WTC11 (cell line): ENCODE data around the gene ERICH4. TPM values are rescaled to one million over a fixed set of nuclear protein-coding genes. Genes with fewer than 3 reads are reported as not detected.

Experiments used
- ATAC-seq: fragments of 200-7000 bp; cut with Tn5 transposase; 2 replicates; pipeline ENCODE4 v1.10.0; 2021; ENCODE audit warnings: mild to moderate bottlenecking, moderate library complexity
- CTCF ChIA-PET: fragments of 300-600 bp; sonication (Branson Sonifier 250); formaldehyde crosslinking; loops from one replicate; lab custom pipeline; 2021; ENCODE audit warnings: antibody characterized with exemption; lab: Charles Lee
- POLR2A ChIA-PET: fragments of 350-600 bp; sonication (Branson Sonifier 250); formaldehyde crosslinking; loops from one replicate; lab custom pipeline; 2021; ENCODE audit warnings: antibody characterized with exemption; lab: Charles Lee
- DNase-seq: peaks from one replicate; pipeline ENCODE4 v3.0.0; 2021; ENCODE audit warnings: low spot score
- H3K27ac Mint-ChIP-seq: 2 replicates; pipeline ENCODE4 v1.8.0; 2021; ENCODE audit warnings: mixed read lengths
- H3K27me3 Mint-ChIP-seq: 2 replicates; pipeline ENCODE4 v1.8.0; 2021; ENCODE audit warnings: low read depth, mild to moderate bottlenecking, moderate library complexity, mixed read lengths
- H3K36me3 Mint-ChIP-seq: 2 replicates; pipeline ENCODE4 v1.8.0; 2021; ENCODE audit warnings: mixed read lengths
- H3K4me1 Mint-ChIP-seq: 2 replicates; pipeline ENCODE4 v1.8.0; 2022; ENCODE audit warnings: mixed read lengths
- H3K4me3 Mint-ChIP-seq: 2 replicates; pipeline ENCODE4 v1.8.0; 2021; ENCODE audit warnings: mild to moderate bottlenecking, moderate library complexity, mixed read lengths
- H3K9me3 Mint-ChIP-seq: 2 replicates; pipeline ENCODE4 v1.8.0; 2021; ENCODE audit warnings: mixed read lengths
- CREB1 ChIP-seq: sonication (generic); formaldehyde crosslinking; IDR thresholded peaks from 2 replicates; pipeline ENCODE4 v1.8.0; 2023; ENCODE audit warnings: mild to moderate bottlenecking, missing genetic modification reagents
- ESRRA ChIP-seq: sonication (generic); formaldehyde crosslinking; IDR thresholded peaks from 2 replicates; pipeline ENCODE4 v1.8.1; 2022; ENCODE audit warnings: mild to moderate bottlenecking, missing genetic modification reagents, borderline replicate concordance
- ETV6 ChIP-seq: sonication (generic); formaldehyde crosslinking; IDR thresholded peaks from 2 replicates; pipeline ENCODE4 v1.8.1; 2022; ENCODE audit warnings: mild to moderate bottlenecking, missing genetic modification reagents
- FOXP1 ChIP-seq: sonication (generic); formaldehyde crosslinking; IDR thresholded peaks from 2 replicates; pipeline ENCODE4 v1.8.0; 2022; ENCODE audit warnings: missing genetic modification reagents, mild to moderate bottlenecking, moderate library complexity, borderline replicate concordance
- NR2C2 ChIP-seq: sonication (generic); formaldehyde crosslinking; IDR thresholded peaks from 2 replicates; pipeline ENCODE4 v1.8.0; 2022; ENCODE audit warnings: mild to moderate bottlenecking, missing genetic modification reagents
- RELA ChIP-seq: sonication (generic); formaldehyde crosslinking; IDR thresholded peaks from 2 replicates; pipeline ENCODE4 v1.8.1; 2022; ENCODE audit warnings: missing genetic modification reagents, mild to moderate bottlenecking, borderline replicate concordance
- ZNF232 ChIP-seq: sonication (generic); formaldehyde crosslinking; IDR thresholded peaks from 2 replicates; pipeline ENCODE4 v1.8.0; 2022; ENCODE audit warnings: mild to moderate bottlenecking, missing genetic modification reagents
- total RNA-seq: library from RNA; stranded (reverse); gene quantifications from 3 replicates; pipeline ENCODE4 v1.2.3, GENCODE V29; 2021
- TF ChIP-seq, protein P1 (sequence below): sonication (generic); formaldehyde crosslinking; IDR thresholded peaks from 2 replicates; pipeline ENCODE4 v1.8.0; 2022; ENCODE audit warnings: mild to moderate bottlenecking, missing genetic modification reagents
- TF ChIP-seq, protein P2 (sequence below): fragments of 250-450 bp; sonication (Bioruptor Pico); IDR thresholded peaks from 2 replicates; pipeline ENCODE4 v1.8.0; 2021; ENCODE audit warnings: mild to moderate bottlenecking
- TF ChIP-seq, protein P3 (sequence below): sonication (generic); formaldehyde crosslinking; IDR thresholded peaks from 2 replicates; pipeline ENCODE4 v1.8.1; 2023; ENCODE audit warnings: mild to moderate bottlenecking, missing genetic modification reagents, borderline replicate concordance
- TF ChIP-seq, protein P4 (sequence below): sonication (generic); formaldehyde crosslinking; IDR thresholded peaks from 2 replicates; pipeline ENCODE4 v1.8.1; 2022; ENCODE audit warnings: mild to moderate bottlenecking, moderate library complexity, missing genetic modification reagents

ERICH4 gene
- total RNA-seq, 1 experiment from 2014 or later: 0.24 TPM

DNA sequence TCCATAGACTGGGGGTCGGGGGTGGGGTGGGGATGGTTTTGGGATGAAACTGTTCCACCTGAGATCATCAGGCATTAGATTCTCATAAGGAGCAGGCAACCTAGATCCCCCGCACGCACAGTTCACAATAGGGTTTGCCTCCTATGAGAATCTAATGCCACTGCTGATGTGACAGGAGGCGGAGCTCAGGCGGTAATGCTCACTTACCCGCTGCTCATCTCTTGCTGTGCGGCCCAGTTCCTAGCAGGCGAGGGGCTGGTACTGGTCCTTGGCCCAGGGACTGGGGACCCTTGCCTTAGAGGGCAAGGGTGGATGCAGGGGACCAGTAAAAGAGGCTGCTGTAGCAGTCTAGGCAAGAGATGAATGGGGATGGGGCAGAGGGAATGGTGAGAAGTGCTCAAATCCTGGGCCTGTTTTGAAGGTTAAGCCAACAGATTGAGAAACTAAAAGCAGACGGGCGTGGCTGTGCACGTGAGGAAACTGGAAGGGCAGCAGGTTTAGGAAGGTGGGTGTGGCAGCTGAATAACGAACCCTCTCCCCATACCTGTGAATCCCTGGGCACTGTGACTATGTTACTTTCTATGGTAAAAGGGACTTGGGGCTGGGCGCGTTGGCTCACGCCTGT lies 1.5 kb upstream of the ERICH4 start:
- peaks cover 7% of the 10 kb centered on the region; the same call in 1 of the 2 replicates for H3K36me3 Mint-ChIP-seq
- CTCF ChIA-PET: interaction anchor here (2.6 to 3.7 kb wide), 2 partner anchors 8 to 123 kb away, joined by 71 to 73 read pairs; no protein-coding TSS in a partner anchor

DNA sequence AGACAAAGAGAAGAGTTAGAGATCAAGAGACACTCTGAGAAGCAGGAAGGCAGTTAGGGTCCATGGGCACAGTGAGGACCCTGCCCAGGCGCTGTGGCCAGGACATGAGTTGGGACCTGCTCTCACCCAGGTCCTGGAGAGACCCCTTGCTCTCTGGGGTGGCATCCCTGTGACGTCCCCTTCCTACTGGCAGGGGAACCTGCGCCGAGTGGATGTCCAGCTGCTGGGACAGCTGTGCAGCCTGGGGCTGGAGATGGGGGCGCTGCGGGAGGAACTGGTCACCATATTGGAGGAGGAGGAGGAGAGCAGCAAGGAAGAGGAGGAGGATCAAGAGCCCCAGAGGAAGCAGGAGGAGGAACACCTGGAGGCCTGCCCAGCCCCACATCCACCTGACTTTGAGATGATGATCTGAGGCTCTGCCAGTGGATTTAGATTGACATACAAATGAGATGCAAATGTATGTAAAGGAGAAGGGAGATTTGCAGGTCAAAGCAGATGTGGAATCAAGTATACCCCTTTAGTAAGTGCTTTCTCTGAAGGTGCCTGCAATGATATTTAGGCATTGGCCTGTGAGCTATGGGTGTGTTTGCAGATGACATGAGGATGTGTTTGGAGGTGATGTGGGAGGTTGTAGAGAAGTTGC lies 978 bp downstream of the ERICH4 start:
- Mint-ChIP-seq H3K9me3 (no peaks in the 10 kb centered on the region), H3K4me3 (no peak overlapping the region), H3K27ac (no peak overlapping the region), H3K27me3 (peaks cover 45% of the 10 kb centered on the region), H3K4me1 (peaks cover 8% of the 10 kb centered on the region; the same call in 1 of the 2 replicates), H3K36me3 (no peaks in the 10 kb centered on the region)
- POLR2A ChIA-PET: no interaction called here
- ATAC-seq (no peak), DNase-seq (no peak)
- CTCF ChIA-PET: interaction anchor here (1.2 to 10.4 kb wide), 4 partner anchors 119 to 263 kb away, joined by 3 to 310 read pairs (median 6); no protein-coding TSS in a partner anchor
- no peak for TF ChIP-seq FOXP1 (CRISPR knock-in tag)

More for the DNA sequence above, 1.5 kb upstream of the ERICH4 start:
- H3K4me1 Mint-ChIP-seq: peaks cover 13% of the 10 kb centered on the region
- peaks cover 23% of the 10 kb centered on the region for H3K27me3 Mint-ChIP-seq
- ATAC-seq (no peak), DNase-seq (no peak)
- POLR2A ChIA-PET: no interaction called here
- TF ChIP-seq ZNF232 (CRISPR knock-in tag) (no peak), NR2C2 (no peak), RELA (no peak), ESRRA (CRISPR knock-in tag) (no peak)
- TF ChIP-seq, all 79 proteins: peak for 0
- H3K4me3 Mint-ChIP-seq: no peak overlapping the region
- H3K9me3 Mint-ChIP-seq: no peaks in the 10 kb centered on the region
- H3K27ac Mint-ChIP-seq: no peak overlapping the region

DNA sequence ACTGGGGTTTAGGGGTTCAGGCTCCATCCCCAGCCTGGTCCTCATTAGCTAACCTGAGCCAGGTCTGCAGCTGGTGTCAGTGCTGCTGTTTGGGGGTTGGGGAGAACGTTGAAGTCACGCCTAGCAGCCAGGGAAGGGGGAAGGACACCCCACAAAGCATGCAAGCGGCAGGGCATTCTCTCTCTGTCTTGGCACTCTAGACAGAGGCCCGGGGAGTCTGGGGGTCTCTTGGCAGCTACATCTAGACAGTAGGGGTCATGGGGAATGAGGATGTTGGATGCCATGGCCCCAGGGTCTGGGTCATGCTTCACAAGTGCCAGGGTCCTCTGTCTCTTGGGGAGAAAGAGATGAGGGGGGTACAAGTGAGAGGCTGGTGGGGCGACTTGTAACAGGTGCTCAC lies 2.6 kb downstream of the ERICH4 start:
- Mint-ChIP-seq H3K9me3 (no peaks in the 10 kb centered on the region), H3K36me3 (no peaks in the 10 kb centered on the region), H3K27me3 (peaks cover 60% of the 10 kb centered on the region), H3K4me1 (peaks cover 12% of the 10 kb centered on the region), H3K27ac (no peak overlapping the region), H3K4me3 (no peak overlapping the region)
- POLR2A ChIA-PET: no interaction called here
- no peak for ATAC-seq
- DNase-seq: no peak
- CTCF ChIA-PET: interaction anchor here (10.4 kb wide), 1 partner anchor 121 kb away, joined by 310 read pairs; no protein-coding TSS in a partner anchor
- TF ChIP-seq CREB1 (CRISPR knock-in tag): no peak
- TF ChIP-seq, protein P1, sequence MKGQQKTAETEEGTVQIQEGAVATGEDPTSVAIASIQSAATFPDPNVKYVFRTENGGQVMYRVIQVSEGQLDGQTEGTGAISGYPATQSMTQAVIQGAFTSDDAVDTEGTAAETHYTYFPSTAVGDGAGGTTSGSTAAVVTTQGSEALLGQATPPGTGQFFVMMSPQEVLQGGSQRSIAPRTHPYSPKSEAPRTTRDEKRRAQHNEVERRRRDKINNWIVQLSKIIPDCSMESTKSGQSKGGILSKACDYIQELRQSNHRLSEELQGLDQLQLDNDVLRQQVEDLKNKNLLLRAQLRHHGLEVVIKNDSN: no peak
- TF ChIP-seq ETV6 (CRISPR knock-in tag): no peak
- TF ChIP-seq, protein P2, sequence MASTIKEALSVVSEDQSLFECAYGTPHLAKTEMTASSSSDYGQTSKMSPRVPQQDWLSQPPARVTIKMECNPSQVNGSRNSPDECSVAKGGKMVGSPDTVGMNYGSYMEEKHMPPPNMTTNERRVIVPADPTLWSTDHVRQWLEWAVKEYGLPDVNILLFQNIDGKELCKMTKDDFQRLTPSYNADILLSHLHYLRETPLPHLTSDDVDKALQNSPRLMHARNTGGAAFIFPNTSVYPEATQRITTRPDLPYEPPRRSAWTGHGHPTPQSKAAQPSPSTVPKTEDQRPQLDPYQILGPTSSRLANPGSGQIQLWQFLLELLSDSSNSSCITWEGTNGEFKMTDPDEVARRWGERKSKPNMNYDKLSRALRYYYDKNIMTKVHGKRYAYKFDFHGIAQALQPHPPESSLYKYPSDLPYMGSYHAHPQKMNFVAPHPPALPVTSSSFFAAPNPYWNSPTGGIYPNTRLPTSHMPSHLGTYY: no peak
- TF ChIP-seq, protein P3, sequence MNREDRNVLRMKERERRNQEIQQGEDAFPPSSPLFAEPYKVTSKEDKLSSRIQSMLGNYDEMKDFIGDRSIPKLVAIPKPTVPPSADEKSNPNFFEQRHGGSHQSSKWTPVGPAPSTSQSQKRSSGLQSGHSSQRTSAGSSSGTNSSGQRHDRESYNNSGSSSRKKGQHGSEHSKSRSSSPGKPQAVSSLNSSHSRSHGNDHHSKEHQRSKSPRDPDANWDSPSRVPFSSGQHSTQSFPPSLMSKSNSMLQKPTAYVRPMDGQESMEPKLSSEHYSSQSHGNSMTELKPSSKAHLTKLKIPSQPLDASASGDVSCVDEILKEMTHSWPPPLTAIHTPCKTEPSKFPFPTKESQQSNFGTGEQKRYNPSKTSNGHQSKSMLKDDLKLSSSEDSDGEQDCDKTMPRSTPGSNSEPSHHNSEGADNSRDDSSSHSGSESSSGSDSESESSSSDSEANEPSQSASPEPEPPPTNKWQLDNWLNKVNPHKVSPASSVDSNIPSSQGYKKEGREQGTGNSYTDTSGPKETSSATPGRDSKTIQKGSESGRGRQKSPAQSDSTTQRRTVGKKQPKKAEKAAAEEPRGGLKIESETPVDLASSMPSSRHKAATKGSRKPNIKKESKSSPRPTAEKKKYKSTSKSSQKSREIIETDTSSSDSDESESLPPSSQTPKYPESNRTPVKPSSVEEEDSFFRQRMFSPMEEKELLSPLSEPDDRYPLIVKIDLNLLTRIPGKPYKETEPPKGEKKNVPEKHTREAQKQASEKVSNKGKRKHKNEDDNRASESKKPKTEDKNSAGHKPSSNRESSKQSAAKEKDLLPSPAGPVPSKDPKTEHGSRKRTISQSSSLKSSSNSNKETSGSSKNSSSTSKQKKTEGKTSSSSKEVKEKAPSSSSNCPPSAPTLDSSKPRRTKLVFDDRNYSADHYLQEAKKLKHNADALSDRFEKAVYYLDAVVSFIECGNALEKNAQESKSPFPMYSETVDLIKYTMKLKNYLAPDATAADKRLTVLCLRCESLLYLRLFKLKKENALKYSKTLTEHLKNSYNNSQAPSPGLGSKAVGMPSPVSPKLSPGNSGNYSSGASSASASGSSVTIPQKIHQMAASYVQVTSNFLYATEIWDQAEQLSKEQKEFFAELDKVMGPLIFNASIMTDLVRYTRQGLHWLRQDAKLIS (CRISPR knock-in tag): no peak
- TF ChIP-seq, protein P4, sequence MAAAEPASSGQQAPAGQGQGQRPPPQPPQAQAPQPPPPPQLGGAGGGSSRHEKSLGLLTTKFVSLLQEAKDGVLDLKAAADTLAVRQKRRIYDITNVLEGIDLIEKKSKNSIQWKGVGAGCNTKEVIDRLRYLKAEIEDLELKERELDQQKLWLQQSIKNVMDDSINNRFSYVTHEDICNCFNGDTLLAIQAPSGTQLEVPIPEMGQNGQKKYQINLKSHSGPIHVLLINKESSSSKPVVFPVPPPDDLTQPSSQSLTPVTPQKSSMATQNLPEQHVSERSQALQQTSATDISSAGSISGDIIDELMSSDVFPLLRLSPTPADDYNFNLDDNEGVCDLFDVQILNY (CRISPR knock-in tag): no peak
- TF ChIP-seq, all 79 proteins: peak for 0
